Umbilical cord (tissue), 2 donors: Measurements from ENCODE around the gene GABRB2. TPM values are rescaled to one million over a fixed set of nuclear protein-coding genes. Genes with fewer than 3 reads are reported as not detected.
"Not testable (repeated sequence)": the region's sequence is repeated elsewhere in the genome, so short reads cannot be mapped to it uniquely, and the experiment has no call there.

ENCODE experiments used
- DNase-seq: peaks from one replicate; pipeline ENCODE4 v3.0.0-alpha.2; 2015; ENCODE audit warnings: low spot score
- total RNA-seq: library from RNA; depleted of rRNA; stranded (reverse); fragments of >200 nt; gene quantifications from one replicate; pipeline ENCODE4 v1.2.3, GENCODE V29; 2014; ENCODE audit warnings: low replicate concordance; ENCODE audit not compliant: insufficient read depth

The GABRB2 gene
- 6.5 TPM for total RNA-seq

DNA sequence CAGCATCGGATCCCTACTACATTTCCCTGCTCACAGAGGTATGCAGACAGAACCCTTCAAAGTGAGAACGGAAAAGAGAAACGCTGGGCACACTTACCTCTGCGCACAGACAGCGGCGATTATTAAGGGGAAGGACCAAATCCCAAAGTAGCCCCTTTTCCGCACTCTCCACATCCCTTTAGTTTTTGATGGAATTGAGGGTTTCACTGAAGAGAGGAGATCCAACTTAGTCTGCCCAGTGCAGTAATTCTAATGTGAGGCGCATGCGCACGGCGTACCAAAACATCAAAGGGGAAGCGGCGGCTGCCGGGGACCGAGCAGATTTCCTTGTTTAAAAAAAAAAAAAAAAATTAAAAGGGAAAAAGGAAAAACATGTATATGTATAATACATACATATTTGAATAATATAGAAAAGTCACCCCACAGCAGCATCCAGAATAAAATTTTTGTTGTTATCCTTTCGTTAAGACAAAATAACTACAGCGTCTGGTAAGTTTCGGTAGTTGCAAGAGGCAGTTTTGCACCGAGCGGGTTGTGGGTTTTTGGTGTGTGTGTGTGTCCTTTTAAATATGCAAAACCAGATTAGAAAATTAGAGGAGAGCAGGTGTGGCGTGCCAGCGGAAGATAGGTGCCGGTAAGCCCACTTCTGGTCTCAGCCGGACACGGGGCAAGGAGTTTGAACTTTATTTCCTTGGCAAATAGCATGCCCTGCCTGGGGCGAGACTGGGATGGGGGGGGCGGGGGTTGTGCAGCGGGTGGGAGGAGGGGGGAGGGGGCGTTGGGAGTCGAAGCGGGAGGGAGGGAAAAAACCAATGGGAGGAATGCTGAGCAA lies at the start of gene GABRB2:
TSS of gene GABRB2 (minus strand) at position 256 of the 832 bp plus-strand sequence. CDS start at position 174, 82 bp downstream.
- peak; percentile 85 for DNase-seq

GRCh38 chr5:161585798-161586197 lies 39.3 kb upstream of the GABRB2 start:
- no peak for DNase-seq

DNA sequence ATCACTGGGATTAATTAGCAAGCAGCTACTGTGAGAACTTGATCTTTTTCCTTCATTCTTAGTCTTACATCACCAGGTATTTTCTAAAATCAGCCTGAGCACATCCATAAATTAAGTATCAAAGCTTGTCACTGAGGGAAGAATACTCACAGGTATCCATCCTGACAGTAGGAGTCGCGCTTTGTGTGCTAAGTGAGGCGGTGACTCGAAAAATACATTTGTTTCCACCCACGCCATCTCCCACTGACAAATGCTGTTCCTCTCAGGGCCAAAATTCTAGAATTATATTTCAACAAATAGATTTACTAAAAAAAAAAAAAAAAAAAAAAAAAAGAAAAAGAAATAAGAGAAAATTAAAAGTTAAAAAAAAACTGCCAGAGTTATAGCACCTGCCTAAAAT lies 34.1 kb upstream of the GABRB2 start:
- no peak for DNase-seq

GRCh38 chr5:161572914-161573313 lies 26.4 kb upstream of the GABRB2 start:
- DNase-seq = no peak

DNA sequence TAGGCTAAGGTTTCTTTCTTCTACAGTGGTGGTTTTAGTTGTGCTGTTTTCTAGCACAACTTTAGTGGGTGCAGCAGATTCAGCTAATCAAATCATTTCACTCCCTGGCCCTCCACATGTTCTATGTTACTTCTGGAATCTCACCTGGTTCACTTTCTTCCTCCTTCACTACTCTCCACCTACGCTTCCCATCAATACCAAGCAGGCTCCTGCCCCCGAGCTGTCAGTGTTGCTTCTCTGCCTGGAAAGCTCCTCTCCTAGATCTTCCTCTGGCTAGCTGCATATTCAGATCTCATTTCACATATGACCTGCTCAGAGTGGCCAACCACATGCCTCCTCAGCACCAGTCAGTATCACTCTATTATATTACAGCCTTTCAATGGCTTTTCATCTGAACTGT lies 19.6 kb upstream of the GABRB2 start:
- DNase-seq = no peak

DNA sequence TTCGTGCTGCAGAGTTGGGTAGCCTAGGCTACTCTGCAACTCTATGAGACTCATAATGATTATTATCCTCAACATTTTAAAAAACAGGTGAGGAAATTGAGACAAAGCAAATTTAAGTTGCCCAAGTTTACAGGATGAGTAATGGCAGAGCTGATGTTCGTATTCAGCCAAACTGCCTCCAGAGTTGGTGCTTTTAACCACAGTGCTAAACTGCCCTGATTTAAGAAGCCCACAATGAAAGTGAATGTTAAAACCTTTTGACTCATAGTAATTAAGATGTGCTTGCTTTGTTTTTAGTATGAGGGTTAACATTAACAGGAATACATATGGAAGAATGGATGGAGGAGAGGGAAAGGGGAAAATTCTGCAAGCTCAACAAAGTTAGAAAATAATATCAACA lies 15.9 kb upstream of the GABRB2 start:
- DNase-seq = no peak

GRCh38 chr5:161549106-161549505 lies 2.6 kb upstream of the GABRB2 start:
- DNase-seq = peak; percentile 67

DNA sequence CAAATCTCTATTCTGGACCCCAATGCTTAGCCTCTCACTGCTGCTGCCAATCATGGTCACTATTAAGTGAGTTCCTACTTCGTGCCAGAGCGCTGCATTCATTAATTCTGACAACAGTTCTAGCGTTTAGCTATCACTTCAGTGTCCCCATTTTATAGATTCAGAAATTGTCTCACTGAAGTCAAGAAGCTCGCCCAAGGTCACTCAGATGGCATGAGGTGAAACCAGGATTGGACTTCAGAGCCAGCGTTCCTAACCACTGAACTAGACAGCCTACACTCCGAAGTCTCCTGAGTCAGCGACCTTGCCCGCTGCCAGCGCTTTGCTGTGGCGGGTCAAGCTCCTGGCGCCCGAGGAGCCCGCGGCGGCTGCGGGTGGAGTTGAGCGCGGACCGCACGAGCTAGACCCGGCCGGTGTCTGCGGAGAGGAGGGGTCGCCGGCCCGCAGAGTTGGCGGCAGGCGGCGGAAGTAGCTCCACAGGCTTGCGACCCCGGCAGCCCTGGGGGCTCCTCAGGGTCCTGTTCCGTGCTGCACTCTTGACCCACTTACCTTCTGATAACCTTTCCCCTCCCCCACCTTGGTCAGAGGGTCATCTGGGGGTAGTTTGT lies 2.1 kb upstream of the GABRB2 start:
- no peak for DNase-seq

DNA sequence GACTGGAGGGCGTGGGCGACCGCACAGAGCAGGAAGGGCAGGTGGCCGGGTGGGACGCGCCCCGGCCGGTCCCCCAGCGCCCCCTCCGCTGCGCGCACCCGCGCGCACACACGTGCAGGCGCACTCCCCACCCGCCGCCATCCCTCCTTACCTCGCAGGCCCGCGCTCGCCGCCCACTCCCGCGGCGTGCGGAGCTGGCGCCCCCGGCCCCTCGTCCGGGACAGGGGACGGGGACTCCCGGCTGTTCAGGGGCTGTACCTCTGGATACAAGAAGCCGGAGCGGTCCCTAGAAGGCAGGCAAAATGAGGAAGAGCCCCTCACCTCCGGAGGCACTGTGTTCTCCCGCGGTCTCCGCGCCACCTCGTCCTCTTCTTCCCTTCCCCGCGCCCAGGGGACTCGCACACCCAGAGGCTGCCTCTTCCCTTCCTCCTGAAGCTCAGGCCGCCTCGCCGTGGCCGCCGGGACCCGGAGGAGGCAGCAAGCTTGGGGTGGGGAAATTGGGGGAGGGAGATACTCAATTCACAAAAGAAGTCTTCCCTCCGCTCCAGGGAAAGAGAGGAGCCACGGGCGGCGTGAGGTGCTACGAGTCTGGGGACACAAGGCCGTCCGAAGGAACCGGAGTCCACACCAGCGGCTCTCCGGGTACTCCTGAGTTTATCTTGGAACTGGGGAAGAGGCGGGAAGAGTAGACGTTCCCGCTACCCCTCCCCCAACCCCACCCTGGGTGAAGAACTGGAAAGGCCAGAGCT lies 1.4 kb upstream of the GABRB2 start:
- DNase-seq = no peak

DNA sequence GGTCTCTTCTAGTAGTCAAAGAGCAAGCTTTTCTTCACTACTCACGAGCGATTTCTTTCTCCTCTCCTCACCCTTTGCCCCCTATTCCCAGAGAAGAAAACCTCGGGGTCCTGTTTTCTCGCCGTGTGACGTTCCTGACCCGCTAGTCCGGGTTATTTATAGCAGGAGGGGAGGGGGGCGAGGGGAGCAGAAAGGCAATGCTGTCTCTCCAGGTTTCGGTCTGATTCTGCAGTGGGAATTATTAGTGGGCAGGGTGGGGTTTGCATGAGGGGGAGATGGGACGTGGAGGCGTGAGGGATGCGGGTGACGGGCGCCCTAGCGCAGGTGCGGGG lies 847 bp upstream of the GABRB2 start:
- DNase-seq = no peak

- no peak for DNase-seq
Observed at GRCh38 chr5:161546095-161546469, 443 bp downstream of the GABRB2 start.

GRCh38 chr5:161545344-161546094 lies 1.0 kb downstream of the GABRB2 start:
- DNase-seq = no peak

- DNase-seq = peak; percentile 46
Observed at GRCh38 chr5:161544350-161544765, 2.2 kb downstream of the GABRB2 start.

DNA sequence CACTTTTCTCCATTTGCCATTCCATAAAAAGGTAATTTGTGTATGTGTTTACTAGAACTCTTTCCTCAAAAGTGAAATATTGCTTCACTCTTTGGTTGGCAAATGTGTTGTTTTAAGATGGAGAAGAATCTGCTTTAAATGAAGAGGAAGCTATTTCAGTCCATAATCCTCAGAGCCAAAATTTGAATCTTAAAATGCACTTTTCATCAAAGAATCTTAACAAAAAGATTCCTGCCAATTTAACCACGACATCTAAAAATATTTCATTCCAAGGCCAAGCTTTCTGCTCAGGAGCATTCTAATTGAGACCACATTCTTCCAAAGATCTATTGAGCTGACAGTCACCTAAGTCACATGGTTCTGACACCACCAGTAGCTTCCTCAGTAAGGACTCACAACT lies 7.5 kb downstream of the GABRB2 start:
- DNase-seq = no peak

GRCh38 chr5:161535762-161536161 lies 10.8 kb downstream of the GABRB2 start:
- no peak for DNase-seq

DNA sequence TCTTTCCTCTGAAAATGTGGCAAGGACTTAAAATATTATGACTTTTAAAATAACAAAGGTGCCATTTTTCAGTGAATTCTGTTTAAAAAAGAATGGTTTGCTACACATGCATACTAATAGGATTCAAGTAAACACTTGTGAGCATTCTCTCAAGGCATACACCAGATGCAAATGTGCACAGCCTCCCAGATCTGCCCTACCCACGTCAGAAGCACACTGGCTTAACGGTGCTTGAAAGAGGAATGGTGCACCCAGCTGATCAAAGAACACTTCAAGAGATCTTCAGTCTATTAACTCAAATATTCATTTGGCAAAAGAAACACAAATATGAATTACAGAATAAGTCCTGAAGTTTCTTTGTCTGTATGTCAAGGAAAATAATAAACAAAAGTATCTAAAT lies 15.8 kb downstream of the GABRB2 start:
- DNase-seq = no peak

DNA sequence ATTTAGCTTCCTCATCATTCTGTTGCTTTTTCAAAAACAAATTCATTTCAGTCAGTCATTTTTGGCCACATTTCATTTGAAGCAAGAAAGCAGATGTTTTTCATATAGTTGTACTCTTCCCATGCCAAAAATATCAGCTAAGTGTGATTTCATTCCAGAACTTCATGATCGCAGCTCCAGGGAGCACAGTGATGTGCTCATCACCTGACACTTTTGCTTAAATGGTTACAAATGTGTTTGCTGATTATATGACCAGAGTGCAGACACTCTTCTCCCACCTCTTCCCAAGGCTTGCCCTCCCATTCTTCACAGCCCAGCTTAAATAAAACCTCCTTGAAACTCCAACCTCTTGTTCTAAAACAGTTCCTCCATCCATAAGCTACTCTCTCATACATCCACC lies 32.6 kb downstream of the GABRB2 start:
- peak; percentile 4 for DNase-seq

DNA sequence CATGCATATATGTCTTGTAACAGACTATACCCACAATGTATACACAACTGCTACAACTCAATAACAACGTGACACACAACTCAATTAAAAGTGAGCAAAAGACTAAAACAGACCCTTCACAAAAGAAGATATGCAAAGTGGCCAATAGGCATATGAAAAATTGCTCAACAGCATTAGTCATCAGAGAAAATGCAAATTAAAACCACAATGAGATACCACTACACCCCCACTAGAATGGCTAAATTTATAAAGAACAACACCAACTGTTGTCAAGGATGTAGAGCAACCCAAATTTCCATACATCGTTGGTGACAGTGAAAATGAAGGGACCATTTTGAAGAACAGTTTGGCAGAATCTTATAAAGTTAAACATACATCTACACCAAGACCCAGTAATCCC lies 38.9 kb downstream of the GABRB2 start:
- DNase-seq = no peak

GRCh38 chr5:161505160-161505559 lies 41.4 kb downstream of the GABRB2 start:
- not testable (repeated sequence) for DNase-seq

- no peak for DNase-seq
Observed at GRCh38 chr5:161498531-161498930, 48.0 kb downstream of the GABRB2 start.

DNA sequence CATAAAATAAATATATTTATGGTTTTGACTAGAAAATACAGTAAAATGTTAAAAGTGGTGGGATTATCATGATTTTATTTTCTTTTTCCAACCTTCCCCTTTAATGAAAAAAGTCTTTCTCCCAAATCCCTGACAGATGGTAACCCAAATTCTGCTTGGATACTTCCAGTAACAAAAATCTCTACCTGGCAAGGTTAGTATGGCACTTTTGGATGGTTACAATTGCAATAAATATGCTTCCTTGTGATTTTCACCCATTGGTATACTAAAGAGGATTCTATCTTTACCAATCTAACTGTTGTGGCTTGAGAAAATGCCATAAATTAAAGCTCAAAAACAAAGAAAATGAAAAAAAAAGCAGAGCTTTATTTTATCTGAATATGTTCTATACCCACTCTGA lies 62.8 kb downstream of the GABRB2 start:
- DNase-seq = no peak

DNA sequence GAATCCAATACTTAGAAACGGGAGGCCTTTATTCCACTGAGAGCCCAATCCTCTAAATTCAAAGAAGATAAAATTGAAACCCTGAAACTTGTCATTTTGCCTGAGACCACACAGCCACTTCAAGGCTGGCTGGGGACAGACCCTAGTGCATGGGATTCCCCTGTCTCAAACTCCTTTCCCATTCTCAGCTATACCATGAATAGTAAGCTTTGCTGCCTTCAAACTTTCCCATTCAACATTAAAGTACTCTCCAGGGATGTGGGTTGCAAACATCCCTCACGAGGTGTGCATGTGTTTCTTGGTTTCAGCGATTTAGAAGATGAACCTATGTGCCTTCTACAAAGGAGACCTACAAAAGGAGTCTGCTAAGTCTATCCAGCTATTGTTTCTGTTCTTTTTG lies 64.6 kb downstream of the GABRB2 start:
- no peak for DNase-seq
